Measurements from ENCODE around the gene ADCY10.
"Not testable (repeated sequence)": the region's sequence is repeated elsewhere in the genome, so short reads cannot be mapped to it uniquely, and the experiment has no call there.

Gene ADCY10

DNA sequence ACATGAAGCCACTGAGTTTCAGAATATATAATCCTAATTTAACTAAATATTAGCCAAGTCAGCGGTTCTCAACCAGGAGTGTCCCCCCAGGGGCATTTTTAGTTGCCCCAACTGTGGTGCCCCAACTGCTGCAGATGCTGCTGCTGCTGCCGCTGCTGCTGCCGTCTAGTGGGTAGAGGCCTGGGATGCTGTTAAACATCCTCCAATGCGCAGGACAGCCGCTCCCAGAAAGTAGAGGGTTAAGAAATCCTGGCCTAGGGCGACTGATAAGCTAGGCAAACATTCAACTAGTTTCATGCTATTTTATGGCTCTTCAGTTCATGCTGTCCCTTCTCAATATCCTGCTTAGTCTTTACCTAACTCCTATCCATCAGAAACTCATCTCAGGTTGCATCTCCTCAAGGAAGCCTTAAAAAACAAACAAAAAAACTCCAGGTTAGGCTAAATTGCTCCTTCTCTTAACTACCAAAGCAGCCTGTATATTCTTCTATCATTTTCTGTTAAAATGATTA, 12.6 kb upstream of the ADCY10 start:
- DNase-seq (ENCODE audit: low spot score), result no peak
- no peak for FAIRE-seq

DNA sequence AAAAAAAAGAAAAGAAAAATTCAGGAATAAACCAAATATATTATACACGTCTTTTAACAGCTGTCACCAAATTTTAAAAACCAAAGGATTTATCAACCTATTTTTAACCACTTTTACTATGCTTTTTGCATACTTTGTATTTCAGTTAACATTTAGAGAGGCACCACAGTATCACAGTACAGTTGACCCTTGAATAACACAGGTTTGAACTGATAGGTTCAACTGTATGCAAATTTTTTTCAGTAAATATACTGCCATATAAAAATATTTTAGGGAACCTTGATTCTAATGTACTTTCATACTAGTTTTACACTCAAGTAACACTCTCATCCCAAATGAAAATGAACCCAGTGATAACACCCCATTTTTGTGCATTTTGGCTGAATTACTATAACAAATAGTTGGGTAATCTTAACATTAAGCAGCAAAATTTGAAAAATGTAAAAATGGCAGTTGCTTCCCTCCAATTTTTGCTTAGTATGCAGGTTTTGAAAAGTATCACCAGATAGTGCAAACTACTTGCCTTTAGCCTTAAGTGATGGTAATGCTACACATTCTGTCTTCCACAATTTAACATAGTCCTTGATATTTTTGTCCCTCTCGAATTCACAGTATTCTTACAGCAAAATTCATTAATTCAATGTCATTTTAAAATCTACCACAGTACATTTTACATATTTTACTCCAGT, 10.8 kb upstream of the ADCY10 start:
- DNase-seq (ENCODE audit: low spot score) (no peak), FAIRE-seq (no peak)

DNA sequence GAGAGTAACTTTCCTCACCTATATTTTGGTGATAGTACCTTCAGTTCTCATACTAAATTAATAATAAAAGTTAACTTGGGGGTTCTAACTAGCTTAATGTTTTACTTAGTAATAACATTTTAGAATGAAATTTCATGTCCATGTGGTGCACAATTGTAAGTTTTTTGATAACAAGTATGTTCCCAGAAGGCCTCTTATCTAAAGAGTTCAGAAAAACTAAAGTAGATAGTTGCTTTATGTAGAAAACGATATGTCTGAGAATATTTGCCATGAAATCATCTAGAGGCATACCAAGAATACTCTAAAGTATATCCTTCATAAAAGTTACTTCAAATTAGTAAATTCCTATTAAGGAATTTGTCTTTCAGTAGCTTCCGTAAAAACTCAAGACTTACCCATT, 10.2 kb upstream of the ADCY10 start:
- no peak for FAIRE-seq
- no peak for DNase-seq (ENCODE audit: low spot score)

DNA sequence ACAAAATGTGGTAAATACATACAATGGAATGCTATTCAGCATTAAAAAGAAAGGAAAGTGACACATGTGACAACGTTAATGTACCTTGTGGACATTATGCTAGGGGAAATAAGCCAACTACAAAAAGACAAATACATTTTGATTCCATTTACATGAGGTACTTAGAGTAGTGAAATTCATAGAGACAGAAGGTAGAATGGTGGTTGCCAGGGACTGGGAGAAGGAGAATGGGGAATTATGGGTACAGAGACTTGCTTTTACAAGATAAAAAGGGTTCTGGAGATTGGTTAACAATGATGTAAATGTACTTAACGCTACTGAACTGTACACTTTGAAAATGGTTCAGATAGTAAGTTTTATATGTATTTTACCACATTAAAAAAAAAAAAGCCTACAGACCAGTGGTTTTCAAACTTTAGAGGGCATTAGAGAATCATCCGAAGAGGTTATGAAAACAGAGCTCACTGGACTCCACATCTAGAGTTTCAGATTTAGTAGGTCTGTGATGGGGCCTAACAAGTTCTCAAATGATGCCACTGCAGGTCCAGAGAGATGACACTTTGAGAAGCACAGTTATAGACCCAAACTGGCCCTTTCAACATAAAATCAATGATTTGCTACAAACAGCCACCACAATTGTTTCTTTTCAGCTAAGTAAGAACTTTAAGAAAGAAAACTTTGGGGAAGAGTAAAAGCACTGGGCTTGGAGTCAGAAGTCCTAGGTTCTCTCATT, 9.6 kb upstream of the ADCY10 start:
- no peak for DNase-seq (ENCODE audit: low spot score)
- no peak for FAIRE-seq

DNA sequence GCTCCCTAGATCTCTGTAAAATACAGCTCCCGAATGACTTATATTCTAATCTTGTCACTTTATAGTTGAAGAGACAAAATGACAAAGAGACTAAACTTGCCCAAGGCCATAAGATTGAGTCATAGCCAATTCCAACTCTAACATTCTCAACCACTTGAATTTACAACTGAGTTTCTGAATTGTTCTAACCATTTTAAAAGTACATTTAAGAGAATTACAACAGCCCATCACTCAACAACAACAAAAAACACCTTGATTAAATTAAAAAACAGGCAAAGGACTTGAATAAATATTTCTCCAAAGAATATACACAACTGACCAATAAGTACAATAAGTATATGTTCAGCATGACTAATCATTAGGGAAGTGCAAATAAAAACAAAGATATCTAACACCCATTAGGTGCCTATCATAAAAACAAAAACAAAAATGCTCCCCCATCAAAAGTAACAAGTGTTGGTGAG, 8.7 kb upstream of the ADCY10 start:
- FAIRE-seq, result no peak
- DNase-seq (ENCODE audit: low spot score), result no peak

DNA sequence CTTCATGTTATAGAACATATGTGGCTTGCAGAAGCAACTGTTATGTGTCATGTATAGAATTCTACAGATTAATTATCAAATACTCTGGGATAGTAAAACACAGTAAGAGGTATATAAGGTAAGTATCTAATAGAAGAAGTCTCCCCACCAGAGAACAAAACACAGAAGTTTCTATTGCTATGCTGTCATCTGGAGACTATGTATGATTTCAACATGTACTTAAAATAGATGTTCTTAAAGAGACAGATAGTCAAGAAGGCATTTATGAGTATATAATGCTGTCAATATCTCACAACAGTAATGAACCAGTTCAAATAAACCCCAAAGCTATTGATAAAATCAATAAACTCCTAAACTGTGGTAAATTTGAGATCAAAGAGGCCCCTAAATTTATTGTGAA, 8.1 kb upstream of the ADCY10 start:
- FAIRE-seq (no peak), DNase-seq (ENCODE audit: low spot score) (no peak)

DNA sequence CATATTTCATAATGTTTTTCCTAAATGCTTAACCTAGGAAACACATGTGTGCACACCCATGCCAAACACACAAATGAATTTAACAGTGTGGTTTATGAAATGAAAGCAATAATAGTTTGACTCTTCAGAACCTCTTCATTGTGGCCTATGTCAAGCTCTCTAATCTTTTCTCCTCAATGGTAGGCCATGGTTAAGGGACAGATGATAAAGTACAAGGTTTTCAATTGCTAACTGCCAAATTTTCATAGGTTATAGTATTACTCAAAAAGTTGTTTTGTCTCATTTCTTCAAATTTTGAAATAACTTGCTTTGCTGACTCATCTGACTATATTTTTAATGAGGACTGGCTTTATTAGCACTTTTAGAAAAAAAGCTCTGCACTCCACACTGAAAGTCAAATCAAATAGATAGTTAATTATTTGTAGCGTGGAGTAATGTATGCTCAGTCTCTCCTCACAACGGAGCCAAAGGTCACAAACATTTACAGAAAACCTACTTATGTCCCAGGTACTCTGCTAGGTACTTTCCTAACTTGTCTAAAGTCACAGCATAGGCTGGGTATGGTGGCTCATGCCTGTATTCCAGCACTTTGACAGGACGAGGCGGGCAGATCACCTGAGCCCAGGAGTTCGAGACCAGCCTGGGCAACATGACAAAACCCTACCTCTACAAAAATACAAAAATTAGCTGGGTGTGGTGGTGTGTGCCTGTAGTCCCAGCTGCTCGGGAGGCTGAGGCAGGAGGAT, 3.0 kb upstream of the ADCY10 start:
- no peak for DNase-seq (ENCODE audit: low spot score)
- FAIRE-seq, result no peak

DNA sequence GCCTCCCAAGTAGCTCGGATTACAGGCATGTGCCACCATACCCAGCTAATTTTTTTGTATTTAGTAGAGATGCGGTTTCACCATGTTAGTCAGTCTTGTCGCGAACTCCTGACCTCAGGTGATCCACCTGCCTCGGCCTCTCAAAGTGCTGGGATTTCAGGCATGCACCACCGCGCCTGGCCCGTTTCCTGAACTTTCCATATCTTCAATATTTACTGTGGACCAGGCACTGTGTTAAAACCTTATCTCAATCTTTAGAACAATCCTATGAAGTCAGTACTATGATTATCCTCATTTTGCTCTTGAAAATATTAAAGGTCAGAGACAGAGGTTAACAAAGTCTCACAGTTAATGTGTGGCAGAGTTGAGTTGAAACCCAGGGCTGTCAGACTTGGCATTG, 1.6 kb upstream of the ADCY10 start:
- no peak for DNase-seq (ENCODE audit: low spot score)
- FAIRE-seq, result no peak

DNA sequence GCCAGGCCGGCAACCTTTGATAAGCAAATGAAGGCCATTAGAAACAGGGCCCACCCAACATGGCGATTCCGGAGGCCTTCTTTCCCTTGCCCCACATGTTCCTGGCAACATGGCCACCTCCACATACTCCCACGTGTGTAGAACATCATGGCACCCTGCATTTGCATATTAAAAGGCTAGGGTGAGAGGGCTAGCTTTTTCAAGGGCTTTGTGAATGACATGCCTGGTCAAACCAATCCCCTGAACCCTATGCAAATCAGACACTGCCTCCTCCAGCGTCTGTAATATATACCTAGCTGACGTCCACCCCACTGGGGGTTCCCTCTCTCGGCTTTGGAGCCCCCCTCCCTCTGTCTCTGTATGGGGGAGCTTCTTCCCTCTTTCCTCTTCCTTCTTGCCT, 1.6 kb downstream of the ADCY10 start:
- no peak for FAIRE-seq

DNA sequence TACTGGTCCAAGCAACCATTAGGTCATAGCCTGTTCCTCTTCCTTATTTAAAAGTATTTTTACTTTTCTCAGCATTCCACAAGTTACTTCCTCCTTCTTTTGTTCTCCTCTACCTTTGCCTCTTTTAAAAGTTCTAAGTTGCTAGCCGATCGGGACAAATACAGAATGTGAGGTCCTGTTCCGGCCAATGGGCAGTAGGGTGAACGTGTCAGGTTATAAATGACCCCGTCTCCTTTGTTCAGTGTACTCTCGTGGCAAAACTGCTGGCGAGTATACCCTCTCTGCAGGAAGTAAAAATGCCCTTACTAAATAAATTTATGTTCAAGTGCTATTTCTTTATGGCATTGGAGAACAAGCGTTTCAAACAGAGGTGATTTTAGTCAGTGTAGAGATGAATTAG, 2.5 kb downstream of the ADCY10 start:
- no peak for DNase-seq (ENCODE audit: low spot score)
- FAIRE-seq, result no peak

More for the DNA sequence above, 1.6 kb downstream of the ADCY10 start:
- DNase-seq (ENCODE audit: low spot score), result no peak

DNA sequence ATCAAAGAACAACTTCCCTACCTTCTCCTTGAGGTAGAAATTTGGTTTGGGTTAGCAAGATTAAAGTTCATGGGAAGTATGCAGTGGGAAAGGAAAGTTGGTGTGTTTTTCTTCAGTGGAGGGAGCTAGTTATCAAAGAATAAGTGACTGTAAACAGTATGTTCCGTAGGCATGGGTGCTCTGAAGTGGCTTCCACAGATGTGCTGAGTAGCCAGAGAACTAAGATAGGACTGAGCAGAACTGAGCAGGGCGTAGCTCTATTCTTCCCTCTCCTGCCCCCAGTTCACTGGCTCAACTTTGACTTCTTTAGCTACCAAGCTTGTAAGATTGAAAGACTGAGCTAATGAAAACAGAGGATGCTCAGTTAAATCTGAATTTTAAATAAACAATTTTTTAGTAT, 3.4 kb downstream of the ADCY10 start:
- FAIRE-seq, result no peak
- no peak for DNase-seq (ENCODE audit: low spot score)

DNA sequence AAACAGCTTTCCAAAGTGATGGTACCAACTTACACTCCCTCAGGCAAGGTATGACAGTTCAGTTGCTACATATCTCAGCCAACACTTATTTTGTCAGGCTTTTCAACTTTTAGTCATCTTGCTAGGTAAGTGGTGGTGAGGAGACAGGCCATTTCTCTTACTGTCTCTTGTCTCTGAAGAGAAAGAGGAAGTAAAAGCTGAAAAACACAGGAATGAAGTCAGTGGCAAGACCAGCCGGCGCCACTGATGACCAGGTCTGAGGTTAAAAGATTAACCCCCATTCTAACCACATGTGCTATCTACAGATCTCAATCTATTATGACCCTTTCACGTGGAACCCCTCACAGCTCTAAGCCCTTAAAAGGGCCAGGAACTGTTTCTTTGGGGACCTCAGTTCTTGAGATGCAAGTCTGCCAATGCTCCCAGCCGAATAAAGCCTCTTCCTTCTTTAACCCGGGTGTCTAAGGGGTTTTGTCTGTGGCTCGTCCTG, 4.2 kb downstream of the ADCY10 start:
- FAIRE-seq, result no peak
- DNase-seq (ENCODE audit: low spot score), result no peak

DNA sequence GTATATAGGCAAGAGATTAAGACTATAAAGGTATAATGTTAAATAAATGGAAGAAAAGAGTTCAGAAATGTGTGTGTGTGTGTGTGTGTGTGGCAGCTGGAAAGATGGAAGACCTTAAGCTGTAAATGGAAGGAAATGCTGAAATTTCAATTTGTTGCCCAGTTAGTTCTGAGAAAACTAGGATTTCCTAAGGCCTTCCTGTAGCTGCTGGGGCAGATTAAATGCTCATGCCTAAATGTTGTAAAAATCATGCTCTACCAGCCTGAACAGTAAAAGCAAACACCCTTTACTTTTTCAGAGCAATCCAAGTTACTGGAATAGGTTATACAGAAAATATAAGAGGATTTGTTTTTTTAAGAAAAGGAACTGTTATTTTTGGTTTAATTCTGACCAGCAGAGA, 8.3 kb downstream of the ADCY10 start:
- FAIRE-seq, result no peak
- DNase-seq (ENCODE audit: low spot score), result no peak

DNA sequence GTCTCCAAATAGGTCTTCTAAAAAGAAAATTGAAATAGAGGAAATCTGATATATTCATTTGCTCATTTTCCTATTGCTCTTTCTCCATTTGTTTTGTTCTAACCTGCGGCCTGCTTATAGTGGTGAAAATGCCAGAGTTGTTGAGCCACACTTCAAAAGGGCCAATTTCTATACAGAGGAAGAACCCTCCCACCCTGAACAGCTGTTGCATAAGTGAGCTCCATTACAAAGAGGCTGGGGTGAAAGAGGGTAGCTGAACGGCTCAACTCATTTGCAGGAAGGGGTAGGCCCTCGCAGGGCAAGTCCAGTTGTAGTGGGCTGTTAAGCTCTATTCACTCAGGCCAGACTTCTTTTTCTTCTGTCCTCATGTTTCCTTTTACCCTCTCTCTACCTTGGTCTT, 8.8 kb downstream of the ADCY10 start:
- DNase-seq (ENCODE audit: low spot score), result no peak

DNA sequence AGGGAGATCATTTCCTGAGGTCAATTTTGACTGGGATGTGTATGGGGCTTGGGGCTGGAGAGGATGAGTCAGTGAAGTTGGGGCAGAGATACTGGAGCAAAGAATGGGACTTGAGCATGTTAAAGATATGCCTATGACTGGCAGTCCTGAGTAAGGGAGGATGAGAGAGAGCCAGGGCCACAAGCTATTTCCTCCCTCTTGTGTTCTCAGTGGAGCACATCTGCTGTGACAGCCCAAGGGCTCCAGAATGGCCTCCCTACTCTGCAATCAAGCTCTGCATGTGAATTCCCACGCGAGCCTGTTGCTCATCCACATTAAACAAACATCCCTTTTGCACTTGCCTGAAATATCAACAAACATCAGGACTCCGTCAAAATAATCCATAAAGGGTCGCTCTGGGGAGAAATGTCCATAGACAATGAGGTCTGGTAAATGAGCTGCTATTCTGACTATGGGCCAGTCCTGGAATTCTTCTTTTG, 9.2 kb downstream of the ADCY10 start:
- DNase-seq (ENCODE audit: low spot score), result no peak
- FAIRE-seq, result no peak

More for the DNA sequence above, 8.8 kb downstream of the ADCY10 start:
- FAIRE-seq, result no peak

DNA sequence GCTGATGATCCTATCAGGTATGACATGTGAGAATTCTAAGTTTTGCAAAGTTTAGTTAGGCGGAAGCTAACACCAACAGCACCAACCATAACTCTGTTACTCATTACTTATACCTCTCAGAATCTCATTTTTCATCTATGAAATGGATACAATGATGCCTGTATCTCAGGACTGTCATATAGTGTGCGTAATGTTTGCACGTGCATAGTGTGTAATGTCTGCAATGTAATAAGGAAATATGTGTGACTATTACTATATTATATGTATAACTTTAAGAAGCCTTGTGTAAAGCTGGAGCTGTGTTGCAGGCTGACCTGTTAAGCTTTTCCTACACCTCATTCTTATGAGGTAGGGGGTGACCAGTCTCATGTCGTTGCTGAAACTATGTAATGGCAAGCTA, 13.0 kb downstream of the ADCY10 start:
- FAIRE-seq (no peak), DNase-seq (ENCODE audit: low spot score) (no peak)

DNA sequence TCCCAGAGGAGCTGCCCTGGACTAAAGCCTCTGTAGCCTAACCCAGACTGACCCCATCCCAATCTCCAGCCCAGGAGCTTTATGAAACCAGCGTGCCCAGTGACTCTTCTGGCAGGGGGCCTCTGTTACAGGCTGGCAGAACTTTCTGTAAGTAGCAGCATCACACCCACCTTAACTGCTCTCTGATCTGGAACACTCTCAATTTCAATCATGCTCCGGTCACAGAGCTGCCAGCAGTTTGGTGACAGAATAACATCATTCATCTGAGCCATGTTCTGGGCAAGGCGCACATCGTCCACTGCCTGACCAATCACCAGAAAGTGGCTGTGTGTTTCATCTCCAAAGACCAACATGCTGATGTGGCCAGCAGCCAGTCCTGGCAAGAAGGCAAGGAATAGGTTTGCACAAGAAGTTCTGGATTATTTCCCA, 14.7 kb downstream of the ADCY10 start:
- DNase-seq (ENCODE audit: low spot score), result no peak

DNA sequence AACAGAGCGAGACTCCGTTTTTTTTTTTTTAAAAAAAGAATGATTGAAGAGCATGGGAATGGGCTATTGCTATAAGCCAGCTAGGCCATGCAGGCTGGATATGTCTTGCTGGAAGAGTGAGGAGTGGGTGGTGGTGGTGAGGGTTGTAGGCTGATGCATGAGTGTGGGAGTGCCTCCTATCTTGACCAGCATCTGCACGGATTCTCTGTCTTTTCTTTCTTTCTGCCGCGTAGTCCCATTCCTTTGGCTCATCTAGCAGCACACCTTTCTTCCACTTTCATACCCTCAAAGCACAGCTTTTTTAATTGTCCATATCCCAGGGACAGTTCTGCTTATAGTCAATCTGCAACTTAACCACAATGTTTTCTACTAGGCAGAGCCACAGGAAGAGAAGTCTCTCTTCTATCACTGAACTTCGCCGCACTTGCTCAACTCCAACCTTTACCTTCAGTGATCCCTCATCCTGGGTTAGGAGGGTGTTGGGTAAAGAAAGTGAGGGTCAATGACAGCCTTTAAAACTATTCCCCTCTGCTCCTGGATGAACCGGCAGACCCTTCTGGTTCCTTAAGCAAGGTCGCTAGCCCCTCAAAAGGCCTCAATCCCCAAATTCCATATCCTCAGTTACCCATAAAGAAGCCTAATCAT, 15.2 kb downstream of the ADCY10 start:
- DNase-seq (ENCODE audit: low spot score) (no peak), FAIRE-seq (no peak)

More for the DNA sequence above, 14.7 kb downstream of the ADCY10 start:
- FAIRE-seq, result no peak

DNA sequence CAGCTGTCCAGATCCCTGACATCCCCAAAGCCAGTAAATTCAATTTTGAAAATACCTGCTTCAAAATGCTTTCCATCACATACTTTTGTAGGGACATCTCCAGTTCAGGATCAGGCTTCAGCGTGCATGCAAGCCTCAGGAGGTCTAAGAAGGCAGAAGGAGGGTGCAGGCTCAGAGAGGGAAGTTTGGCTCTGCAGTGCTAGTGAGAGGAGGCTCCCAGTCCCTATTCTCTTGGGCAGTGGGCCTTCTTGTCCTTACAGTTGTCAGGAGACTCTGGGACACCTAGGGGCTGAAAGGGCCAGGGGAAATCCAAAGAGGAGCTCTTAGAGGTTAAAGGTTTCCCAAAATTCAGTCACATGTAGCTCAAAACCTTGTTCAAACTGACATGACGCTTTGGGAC, 20.1 kb downstream of the ADCY10 start:
- FAIRE-seq, result no peak

DNA sequence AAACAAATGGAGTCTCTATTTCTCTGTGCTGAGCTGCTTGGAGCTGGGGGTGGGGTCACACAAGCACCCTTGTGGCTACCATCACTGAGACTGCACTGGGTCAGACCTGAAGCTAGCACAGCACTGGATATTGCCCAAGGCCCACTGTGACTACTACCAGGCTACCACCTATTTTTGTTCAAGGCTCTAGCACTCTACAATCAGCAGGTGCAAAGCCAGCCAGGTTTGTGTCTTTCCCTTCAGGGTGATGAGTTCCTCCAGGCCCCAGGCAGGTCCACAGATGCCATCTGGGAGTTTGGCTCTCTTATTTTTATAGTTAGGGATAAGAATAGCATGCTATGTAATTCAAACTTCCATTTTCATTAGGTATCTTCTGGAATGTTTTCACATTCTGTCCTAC, 23.5 kb downstream of the ADCY10 start:
- DNase-seq (ENCODE audit: low spot score) (no peak), FAIRE-seq (no peak)

More for the DNA sequence above, 20.1 kb downstream of the ADCY10 start:
- DNase-seq (ENCODE audit: low spot score), result no peak

DNA sequence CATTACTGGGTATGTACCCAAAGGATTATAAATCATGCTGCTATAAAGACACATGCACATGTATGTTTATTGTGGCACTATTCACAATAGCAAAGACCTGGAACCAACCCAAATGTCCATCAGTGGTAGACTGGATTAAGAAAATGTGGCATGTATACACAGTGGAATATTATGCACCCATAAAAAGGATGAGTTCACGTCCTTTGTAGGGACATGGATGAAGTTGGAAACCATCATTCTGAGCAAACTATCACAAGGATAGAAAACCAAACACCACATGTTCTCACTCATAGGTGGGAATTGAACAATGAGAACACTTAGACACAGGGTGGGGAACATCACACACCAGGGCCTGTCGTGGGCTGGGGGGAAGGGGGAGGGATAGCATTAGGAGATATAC, 26.7 kb downstream of the ADCY10 start:
- DNase-seq (ENCODE audit: low spot score); FAIRE-seq: not testable (repeated sequence)

Data from urothelium cell line (cell line).